Smooth muscle cell of the brain vasculature (primary cell): ENCODE data around the gene TBCB.
A peak's percentile ranks its signal among the peaks of the same experiment; 100 is the strongest.
"Not testable (repeated sequence)": the region's sequence is repeated elsewhere in the genome, so short reads cannot be mapped to it uniquely, and the experiment has no call there.

ENCODE experiments used
- DNase-seq: peaks from one replicate; pipeline ENCODE4 v3.0.0-alpha.2; 2012; ENCODE audit warnings: low read depth, low spot score

Gene TBCB

DNA sequence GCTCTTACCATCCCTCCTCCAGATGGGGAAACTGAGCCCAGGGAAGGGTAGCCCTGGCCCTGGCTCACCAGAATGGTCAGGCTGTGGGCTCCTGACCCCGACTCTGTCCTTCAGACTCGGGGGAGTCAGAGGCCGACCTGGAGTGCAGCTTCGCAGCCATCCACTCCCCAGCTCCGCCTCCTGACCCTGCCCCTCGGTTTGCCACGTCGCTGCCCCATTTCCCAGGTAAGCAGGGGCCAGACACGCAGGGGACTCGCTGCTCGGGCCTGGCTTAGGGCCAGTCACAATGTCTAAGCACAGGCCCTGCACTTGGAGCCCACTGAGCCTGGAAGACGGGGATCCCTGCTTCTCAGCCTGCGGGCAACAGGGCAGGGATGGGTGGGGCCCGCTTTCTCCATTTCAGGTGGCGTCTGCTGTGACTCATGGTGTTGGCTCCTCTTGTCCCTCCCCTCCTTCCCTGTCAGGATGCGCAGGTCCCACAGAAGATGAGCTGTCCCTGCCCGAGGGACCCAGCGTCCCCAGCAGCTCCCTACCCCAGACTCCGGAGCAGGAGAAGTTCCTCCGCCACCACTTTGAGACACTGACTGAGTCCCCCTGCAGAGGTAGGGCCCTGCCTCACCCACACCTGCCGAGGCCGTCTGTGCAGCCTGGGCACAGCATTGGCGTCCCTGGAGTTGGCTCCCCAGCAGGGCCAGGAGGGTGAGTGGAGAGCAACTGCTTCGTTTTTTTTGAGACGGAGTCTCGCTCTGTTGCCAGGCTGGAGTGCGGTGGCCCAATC is 13.5 kb upstream of the TBCB start:
- no peak for DNase-seq

DNA sequence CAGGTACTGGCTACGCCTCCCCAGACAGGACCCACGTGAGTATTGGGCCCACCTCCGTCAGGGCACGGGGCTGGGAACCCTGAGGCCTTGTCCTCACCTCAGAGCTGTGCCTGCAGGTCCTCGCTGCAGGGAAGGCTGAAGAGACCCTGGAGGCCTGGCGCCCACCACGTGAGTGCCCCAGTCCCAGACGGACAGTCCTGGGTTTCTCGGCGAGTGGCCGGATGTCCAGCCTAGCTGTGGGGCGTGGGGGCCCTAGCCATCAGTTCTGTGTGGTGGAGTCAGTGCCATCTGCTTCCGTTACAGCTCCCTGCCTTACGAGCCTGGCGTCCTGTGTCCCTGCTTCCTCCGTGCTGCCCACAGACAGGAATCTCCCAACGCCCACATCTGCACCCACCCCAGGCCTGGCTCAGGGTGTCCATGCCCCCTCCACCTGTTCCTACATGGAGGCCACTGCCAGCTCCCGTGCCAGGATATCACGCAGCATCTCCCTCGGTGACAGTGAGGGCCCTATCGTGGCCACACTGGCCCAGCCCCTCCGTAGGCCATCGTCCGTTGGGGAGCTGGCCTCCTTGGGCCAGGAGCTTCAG is 12.1 kb upstream of the TBCB start:
- DNase-seq = no peak

DNA sequence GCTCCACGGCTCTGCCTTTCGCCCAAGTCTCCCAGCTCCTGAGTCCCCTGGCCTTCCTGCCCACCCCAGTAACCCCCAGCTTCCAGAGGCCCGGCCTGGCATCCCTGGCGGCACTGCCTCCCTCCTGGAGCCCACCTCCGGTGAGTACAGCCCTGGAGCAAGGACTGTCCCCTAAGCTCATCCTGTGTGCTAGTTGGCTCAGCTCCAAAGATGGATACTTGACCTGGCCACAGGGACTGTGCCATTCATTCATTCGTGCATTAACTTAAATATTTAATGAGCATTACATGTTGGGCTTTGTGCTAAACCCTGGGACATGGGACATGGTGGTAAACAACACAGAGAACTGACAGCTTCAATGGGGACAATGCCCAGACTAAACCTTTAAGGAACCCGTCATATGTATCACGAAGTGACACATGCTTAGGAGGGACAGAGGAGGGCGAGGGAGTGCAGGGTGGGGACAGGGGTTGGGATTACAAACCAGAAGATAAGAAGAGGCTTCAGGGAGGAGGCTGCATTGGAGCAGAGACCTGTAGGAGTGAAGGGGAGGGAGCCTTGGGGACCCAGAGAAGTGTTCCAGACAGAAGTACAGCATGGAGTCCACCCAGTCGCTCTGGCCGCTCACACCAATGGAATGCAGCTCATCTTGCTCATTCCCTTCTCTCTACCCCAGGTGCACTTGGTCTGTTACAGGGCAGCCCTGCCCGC is 11.3 kb upstream of the TBCB start:
- DNase-seq = no peak

DNA sequence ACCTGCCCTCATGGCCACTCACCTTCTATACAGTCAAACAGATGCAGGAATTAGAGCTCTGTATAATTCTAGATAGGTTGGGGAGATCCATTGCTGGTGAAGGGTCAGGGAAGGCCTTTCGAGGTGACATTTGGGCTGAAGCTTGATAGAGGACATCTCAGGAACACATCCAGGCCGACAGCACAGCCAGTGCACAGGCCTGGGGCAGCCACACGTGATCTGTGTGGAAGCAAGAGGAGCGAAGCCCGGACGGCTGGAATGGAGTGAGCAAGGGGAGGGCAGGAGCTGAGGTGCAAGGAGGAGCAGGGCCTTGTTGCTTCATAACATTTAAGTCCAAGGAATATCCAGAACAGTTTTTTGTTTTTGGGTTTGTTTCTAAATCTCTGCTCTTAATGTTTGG is 8.8 kb upstream of the TBCB start:
- no peak for DNase-seq

DNA sequence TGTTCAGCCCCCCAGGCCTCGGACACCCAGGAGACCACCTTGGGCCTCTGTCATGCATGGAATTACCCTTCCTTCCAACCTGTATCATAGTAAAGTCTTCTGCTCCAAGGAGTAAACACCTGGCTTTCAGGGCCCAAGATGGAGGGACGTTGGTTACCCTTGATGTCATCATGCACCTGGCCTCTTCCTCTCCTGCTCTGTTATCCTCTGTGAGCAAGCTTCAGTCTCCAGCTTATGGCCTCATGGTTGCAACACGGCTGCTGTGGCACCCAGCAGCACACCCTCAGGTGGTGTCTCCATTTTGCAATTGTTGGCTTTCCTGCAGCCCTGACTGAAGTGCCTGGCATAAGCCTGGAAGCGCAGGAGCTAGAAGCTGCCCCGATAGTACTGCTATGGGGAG is 8.3 kb upstream of the TBCB start:
- DNase-seq = no peak

DNA sequence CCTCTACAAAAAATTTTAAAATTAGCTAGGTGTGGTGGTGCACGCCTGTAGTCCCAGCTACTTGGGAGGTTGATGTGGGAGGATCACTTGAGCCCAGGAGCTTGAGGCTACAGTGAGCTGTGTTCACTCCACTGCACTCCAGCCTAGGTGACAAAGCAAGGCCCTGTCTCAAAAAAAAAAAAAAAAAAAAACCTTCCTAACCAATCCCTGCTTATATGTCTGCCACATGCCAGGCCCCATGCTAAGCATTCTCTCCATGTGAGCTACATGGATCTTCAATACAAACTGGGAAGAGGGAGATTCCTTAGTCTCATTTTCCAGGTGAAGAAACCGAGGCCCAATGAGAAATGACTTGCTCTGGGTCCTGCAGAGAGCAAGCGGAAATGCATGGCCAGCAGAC is 6.6 kb upstream of the TBCB start:
- no peak for DNase-seq

DNA sequence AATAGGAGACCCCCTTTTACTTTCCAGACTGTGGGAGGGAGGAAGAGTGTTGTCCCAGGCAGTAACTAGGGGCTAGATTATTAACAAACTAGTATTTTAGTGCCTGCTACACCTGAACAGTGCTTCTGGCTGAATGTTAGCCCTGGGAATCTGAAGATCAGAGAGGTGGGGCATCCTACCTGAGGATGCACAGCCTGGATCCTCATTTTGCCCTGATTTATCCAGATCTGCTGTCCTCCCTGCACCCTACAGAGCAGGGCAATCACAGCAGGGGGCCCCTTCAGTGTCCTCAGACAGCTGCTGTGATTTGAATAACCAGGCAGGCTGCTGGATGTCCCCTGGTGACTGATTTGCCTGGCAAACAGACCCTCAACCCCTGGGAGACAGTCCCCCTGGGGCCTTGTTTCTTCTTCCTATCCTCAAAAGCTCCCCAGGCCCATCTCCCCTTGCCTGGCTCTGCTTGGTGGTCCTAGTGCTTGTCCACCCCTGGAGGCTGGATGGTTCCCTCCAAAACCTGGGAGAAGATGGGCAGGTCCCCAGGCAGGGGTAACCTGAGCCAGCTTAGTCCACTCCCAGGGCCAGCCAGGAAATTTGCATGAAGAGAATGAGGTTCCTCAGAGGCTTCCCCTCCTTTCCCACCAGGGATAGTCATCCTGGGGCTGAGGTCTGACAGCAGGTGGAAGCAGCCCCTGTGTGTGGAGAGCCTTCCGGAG is 4.6 kb upstream of the TBCB start, which contains the start of gene OVOL3:
OVOL3 (plus strand) TSS at position 657 of the 713 bp plus-strand sequence. CDS start 60 bp downstream, outside the sequence.
- DNase-seq = no peak

DNA sequence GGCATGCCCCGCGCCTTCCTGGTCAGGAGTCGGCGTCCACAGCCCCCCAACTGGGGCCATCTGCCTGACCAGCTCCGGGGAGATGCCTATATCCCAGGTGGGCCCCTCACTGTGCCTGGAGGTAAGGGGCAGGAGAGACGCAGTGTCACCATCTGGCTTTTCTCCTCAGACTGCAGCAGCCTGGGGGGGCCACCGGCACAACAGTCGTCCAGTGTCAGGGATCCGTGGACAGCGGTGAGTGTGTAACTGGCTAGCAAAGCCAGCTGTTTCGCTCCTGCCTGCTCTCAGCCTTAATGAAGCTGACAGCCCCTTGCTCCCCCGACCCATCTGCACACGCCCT is 4.1 kb upstream of the TBCB start:
- no peak for DNase-seq

DNA sequence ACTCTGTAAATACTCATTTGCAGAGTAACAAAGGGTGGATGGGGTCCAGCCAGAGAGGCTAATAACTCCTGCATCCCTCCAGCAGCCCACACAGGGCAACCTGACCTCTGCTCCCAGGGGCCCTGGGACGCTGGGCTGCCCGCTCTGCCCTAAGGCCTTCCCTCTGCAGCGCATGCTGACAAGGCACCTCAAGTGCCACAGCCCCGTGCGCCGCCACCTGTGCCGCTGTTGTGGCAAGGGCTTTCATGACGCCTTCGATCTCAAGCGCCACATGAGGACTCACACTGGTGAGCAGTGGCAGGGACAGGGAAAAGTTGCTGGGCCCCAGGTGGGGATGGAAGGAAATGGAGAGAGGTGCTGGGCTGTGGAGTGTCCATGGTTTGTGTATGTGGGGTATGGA is 2.6 kb upstream of the TBCB start:
- no peak for DNase-seq

DNA sequence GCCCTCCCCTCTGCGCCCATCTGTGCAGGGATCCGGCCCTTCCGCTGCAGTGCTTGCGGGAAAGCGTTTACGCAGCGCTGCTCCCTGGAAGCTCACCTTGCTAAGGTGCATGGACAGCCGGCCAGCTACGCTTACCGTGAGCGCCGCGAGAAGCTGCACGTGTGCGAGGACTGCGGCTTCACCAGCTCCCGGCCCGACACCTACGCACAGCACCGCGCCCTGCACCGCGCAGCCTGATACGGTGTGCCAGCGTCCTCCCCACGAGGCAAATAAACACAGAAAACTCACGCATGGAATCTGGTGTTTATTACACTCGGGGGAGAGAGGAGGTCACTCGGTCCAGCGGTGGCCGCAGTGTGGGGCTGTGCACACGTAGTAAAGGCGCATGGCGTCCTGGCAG is 1.8 kb upstream of the TBCB start:
- DNase-seq = no peak

DNA sequence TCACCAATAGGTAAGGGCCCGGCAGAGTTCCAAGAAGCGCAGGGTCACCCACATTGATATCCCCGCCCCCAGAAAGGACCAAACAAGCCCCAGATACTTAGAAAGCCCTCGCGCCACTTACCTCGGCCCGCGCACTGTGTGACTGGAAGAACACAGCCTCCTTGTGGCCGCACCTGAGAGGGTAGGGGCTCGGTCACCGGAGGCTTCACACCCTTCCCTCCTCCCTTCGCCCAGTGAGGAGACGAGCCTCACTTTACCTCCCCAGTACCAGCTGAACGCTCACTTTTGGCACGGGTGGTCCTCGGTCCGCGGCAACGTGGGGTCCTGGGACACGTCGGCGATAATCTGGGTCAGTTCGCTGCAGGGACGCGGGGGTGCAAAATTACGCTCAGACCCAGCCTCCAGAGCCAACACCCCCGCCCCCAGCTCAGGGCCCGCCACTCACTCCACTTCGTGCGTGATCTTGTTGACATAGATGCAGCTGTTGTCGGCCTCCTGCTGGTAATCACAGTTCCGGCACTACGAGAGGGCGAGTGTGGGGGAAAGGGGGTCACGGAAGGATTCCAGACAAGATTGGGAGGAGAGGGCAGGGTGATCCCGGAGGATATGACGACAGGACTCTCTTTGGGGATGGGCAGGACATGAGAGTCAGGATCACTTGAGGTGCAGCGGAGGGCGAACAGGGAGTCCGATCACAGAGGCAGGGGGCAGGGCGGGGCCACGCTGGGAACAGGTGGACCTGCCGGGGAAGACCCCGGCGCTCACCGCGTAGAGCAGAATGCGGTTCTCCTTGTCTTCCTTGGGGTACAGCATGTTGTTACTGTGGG is 1.2 kb upstream of the TBCB start:
- DNase-seq = no peak

DNA sequence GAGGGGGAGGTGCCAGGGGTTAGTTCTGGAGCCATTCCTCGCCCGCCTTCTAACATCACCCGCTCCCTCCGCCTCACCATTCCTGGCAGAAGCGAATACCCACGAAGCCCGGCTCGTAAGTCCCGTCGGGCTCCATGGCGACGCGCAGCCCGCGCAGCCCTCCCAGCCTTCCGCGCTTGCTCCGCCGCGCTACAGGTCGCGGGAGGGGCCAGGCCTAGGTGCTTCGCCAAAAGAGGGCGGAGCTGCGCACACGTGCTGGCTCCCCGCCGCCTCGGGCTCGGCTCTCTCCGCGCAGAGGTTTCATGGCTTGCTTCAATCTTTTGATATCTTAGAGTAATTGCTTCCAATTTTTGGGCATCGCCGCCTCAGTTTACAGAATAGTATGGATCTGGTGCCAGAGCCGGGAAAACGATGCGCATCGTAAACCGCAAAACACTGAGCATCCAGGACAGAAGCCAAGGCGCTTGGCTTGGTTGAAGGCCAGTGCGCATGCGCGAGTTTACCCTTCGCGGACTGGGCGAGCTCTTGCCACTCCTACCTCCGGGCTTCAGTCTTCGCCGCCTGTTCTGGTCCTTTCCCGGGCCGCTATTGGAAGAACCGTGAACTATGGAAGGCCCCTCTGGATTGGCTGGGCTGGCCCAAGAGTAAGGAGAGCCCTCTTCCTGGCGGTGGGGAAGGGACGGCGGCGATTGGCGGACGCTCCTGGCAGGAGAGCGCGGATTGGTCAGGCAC is 381 bp upstream of the TBCB start, which contains the start of gene POLR2I:
POLR2I (minus strand) TSS at position 155 of the 732 bp plus-strand sequence; CDS start at position 136, 19 bp downstream.
- peak; percentile 100 for DNase-seq

DNA sequence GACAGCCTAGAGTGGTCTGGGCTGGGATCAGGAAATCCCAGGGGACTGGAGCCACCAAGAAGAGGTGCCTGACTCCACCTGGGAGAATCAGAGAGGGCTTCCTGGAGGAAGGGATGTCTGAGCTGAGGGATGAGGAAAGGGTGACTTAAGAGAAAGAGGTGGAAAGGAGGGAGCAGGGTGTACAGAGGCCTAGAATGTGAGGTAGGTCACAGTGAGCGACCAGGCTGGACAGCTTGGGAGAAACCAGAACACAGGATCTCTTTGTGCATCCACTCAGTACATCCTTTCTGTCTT is 1.0 kb downstream of the TBCB start:
- DNase-seq = no peak

DNA sequence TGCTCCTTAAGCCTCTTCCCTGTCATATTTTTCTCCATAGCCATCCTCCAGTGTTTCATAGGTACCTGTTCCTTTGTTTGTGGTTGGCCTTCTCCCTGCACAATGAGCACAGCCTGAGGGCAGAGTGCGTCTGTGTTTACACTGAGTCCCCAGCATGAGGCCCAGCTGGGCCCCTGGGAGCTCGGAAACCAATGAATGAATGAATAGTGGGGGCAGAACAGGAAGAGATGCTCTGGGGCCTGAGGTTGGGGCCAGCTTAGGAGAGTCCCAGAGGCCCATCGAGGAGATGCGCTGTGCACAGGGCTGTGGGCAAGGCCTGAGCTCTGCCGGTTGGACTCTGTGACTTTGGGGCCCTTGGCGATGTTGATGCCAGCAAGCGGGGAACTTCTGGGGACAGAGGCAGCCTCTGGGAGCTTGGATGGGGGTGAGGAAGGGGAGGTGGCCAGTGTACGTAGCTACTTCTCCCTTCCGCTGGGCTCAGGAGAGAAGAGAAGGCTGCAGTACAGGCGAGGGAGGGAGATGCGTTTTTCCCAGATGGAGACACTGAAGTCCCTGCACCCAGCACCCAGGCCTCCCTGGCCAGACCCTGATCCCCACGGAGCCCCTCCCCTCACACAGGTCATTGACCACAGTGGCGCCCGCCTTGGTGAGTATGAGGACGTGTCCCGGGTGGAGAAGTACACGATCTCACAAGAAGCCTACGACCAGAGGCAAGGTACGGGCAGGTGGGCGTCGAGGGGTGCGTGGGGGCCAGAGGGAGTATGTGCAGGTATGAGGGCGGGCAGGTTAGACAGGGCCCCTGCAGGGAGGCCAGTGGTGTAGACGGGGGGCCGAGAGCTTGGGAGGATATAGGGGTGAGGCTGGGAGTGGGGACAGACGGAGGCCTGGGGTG is 5.1 kb downstream of the TBCB start:
- DNase-seq = no peak

DNA sequence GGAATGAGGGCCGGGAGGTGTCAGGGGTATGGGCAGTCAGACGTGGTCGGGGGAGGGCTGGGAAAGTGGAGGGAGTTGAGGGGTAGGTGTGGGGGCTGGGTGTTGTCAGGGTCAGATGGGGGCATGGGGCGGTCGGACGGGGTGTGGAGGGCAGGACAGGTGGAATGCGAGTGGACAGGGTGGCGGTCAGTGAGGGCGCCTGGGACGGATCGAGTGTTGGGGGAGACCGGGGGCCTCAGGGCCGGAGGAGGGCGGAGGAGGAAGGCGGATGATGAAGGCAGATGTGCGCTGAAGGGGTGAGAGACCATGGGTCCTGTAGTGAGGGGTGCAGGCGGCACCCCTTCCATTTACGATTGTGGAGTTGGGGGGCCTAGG is 5.7 kb downstream of the TBCB start:
- no peak for DNase-seq

DNA sequence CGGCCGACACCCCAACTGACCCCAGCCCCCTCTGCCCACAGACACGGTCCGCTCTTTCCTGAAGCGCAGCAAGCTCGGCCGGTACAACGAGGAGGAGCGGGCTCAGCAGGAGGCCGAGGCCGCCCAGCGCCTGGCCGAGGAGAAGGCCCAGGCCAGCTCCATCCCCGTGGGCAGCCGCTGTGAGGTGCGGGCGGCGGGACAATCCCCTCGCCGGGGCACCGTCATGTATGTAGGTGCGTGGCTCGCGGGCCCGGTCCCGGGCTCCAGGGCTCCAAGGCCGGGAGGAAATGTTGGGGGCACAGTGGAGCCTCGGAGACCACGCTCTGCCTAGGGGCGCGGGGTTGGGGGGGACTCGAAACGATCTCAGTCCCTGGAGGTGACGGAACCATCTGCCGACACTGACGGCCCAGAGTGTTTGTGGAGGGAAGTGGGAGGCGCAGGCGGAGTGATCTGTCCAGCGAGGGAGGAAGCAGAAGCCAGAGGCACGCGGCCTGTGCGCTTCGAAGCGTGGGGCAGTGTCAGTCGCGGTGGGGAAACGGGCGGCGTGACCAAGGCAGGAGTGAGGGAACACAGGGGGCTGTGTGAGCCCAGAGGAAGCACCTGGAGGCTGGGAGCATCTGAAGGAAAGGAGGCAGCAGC is 6.3 kb downstream of the TBCB start:
- DNase-seq = no peak

DNA sequence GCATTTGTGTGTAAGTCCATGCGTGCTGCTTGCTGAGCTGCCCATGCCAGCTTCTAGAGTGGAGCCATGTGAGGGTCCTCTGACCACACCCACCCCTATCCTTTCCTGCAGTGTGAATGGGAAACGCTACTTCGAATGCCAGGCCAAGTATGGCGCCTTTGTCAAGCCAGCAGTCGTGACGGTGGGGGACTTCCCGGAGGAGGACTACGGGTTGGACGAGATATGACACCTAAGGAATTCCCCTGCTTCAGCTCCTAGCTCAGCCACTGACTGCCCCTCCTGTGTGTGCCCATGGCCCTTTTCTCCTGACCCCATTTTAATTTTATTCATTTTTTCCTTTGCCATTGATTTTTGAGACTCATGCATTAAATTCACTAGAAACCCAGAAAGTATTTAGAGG is 10.3 kb downstream of the TBCB start:
- no peak for DNase-seq

DNA sequence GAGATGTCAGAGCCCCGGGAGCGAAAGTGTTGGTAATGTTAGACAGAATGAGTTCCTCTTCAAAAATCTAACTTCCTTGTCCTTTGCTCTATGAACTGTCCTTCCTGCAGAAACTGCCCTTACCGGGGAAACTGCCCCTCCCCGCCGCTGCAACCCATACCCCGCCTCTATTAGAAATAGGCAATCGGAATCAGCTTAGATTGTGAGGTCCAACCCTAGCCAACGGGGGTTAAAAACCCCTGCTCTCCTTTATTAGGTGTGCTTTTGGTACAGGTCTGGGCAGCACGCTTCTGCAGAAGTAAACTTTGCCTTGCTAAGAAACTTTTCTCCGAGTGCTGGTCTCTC is 13.1 kb downstream of the TBCB start:
- no peak for DNase-seq

DNA sequence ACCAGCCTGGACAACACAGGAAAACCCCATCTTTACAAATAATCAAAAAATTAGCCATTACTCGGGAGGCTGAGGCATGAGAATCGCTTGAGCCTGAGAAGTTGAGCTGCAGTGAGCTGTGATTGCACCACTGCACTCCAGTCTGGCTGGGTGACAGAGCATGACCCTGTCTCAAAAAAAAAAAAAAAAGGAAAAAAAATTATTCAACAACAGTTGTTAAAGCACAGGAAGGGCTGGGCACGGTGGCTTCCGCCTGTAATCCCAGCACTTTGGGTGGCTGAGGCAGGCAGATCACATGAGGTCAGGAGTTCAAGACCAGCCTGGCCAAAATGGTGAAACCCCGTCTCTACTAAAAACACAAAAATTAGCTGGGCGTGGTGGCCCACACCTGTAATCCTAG is 16.0 kb downstream of the TBCB start:
- DNase-seq = not testable (repeated sequence)
